Transverse colon (tissue), 4 donors: ENCODE results near the gene DSG2.

Source experiments
- EP300 ChIP-seq: sonication (generic); formaldehyde crosslinking; IDR thresholded peaks from one replicate; pipeline ENCODE4 v1.6.1; 2017; ENCODE audit warnings: antibody characterized with exemption, low read depth
- POLR2AphosphoS5 ChIP-seq, 3 donors: sonication (generic); formaldehyde crosslinking; IDR thresholded peaks; one replicate each; pipeline ENCODE4 v1.6.1; 2016; ENCODE audit warnings: antibody characterized with exemption in 3 of 3
- TF ChIP-seq, protein P1 (sequence below), 5 experiments: fragments of 200-600 bp in 3 of 5; fragments of 450-650 bp in 2 of 5; sonication (generic) in 3 of 5; IDR thresholded peaks; 1 replicate in 2 of 5; 2 replicates in 3 of 5; pipeline ENCODE4 v1.5.1; 2016 to 2017; ENCODE audit warnings: antibody characterized with exemption in 5 of 5, inconsistent platforms in 3 of 5, mild to moderate bottlenecking in 2 of 5, moderate library complexity in 1 of 5

DNA sequence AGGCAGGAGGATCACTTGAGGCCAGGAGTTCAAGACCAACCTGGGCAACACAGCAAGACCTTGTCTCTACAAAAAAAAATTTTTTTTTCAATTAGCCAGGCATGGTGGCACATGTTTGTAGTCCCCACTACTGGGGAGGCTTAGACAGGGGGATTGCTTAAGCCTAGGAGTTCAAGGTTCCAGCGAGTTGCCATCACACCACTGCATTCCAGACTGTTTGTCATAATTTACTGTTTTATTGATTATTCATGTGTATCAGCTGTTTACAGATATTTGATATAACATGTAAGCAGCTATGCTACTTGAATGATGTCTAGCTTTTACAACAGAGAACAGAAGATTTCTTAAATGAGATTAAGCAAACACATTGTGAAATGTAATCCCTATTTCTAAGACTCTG is 35.3 kb downstream of the DSG2 start:
- TF ChIP-seq, protein P1, sequence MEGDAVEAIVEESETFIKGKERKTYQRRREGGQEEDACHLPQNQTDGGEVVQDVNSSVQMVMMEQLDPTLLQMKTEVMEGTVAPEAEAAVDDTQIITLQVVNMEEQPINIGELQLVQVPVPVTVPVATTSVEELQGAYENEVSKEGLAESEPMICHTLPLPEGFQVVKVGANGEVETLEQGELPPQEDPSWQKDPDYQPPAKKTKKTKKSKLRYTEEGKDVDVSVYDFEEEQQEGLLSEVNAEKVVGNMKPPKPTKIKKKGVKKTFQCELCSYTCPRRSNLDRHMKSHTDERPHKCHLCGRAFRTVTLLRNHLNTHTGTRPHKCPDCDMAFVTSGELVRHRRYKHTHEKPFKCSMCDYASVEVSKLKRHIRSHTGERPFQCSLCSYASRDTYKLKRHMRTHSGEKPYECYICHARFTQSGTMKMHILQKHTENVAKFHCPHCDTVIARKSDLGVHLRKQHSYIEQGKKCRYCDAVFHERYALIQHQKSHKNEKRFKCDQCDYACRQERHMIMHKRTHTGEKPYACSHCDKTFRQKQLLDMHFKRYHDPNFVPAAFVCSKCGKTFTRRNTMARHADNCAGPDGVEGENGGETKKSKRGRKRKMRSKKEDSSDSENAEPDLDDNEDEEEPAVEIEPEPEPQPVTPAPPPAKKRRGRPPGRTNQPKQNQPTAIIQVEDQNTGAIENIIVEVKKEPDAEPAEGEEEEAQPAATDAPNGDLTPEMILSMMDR (IDR thresholded peaks at IDR 0.05), result no peak
- TF ChIP-seq EP300 (no peak), POLR2AphosphoS5 (IDR thresholded peaks at IDR 0.05) (no peak)
